ENCODE data around the gene SYT17.

The SYT17 gene

GRCh38 chr16:19305443-19305842, 137.4 kb downstream of the SYT17 start:
- no peak for DNase-seq (ENCODE audit: low spot score)

GRCh38 chr16:19307587-19308241, 139.7 kb downstream of the SYT17 start:
- DNase-seq (ENCODE audit: low spot score) = no peak

- DNase-seq (ENCODE audit: low spot score) = no peak
These were observed 140.4 kb downstream of the SYT17 start for GRCh38 chr16:19308392-19308791.

- DNase-seq (ENCODE audit: low spot score) = no peak
These were observed 141.1 kb downstream of the SYT17 start for GRCh38 chr16:19309178-19309577.

- DNase-seq (ENCODE audit: low spot score) = no peak
These were observed 146.8 kb downstream of the SYT17 start for GRCh38 chr16:19314718-19315425.

GRCh38 chr16:19315889-19316433, 147.9 kb downstream of the SYT17 start:
- no peak for DNase-seq (ENCODE audit: low spot score)

GRCh38 chr16:19316846-19317245, 148.8 kb downstream of the SYT17 start:
- no peak for DNase-seq (ENCODE audit: low spot score)
